A673 (cell line): Measurements from ENCODE around the gene TMEM235.

Experiments used
- EZH2 ChIP-seq: fragments of 200-600 bp; sonication (generic); IDR thresholded peaks from 2 replicates; pipeline ENCODE4 v1.6.1; 2017; ENCODE audit warnings: borderline replicate concordance, low read depth, mild to moderate bottlenecking, mixed read lengths, antibody characterized with exemption, low read length; ENCODE audit not compliant: poor library complexity, severe bottlenecking
- TF ChIP-seq, protein P1 (sequence below): fragments of 300-800, 200-600 bp; sonication (generic); conservative IDR thresholded peaks from 2 replicates; pipeline ENCODE4 v1.5.1; 2017; ENCODE audit warnings: low read depth, mild to moderate bottlenecking, antibody characterized with exemption, low read length, moderate library complexity, mixed read lengths

DNA sequence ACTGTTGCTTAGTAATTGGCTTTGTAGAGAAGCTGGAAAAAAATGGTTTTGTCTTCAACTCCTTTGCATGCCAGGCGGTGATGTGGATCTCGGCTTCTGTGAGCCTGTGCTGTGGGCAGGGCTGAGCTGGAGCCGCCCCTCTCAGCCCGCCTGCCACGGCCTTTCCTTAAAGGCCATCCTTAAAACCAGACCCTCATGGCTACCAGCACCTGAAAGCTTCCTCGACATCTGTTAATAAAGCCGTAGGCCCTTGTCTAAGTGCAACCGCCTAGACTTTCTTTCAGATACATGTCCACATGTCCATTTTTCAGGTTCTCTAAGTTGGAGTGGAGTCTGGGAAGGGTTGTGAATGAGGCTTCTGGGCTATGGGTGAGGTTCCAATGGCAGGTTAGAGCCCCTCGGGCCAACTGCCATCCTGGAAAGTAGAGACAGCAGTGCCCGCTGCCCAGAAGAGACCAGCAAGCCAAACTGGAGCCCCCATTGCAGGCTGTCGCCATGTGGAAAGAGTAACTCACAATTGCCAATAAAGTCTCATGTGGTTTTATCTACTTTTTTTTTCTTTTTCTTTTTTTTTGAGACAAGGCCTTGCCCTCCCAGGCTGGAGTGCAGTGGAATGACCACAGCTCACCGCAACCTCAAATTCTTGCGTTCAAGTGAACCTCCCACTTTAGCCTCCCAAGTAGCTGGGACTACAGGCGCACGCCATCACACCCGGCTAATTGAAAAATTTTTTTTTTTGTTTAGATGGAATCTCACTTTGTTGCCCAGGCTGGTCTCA is 6.2 kb upstream of the TMEM235 start:
- TF ChIP-seq, protein P1, sequence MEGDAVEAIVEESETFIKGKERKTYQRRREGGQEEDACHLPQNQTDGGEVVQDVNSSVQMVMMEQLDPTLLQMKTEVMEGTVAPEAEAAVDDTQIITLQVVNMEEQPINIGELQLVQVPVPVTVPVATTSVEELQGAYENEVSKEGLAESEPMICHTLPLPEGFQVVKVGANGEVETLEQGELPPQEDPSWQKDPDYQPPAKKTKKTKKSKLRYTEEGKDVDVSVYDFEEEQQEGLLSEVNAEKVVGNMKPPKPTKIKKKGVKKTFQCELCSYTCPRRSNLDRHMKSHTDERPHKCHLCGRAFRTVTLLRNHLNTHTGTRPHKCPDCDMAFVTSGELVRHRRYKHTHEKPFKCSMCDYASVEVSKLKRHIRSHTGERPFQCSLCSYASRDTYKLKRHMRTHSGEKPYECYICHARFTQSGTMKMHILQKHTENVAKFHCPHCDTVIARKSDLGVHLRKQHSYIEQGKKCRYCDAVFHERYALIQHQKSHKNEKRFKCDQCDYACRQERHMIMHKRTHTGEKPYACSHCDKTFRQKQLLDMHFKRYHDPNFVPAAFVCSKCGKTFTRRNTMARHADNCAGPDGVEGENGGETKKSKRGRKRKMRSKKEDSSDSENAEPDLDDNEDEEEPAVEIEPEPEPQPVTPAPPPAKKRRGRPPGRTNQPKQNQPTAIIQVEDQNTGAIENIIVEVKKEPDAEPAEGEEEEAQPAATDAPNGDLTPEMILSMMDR, result no peak
- no peak for TF ChIP-seq EZH2
